Gastroesophageal sphincter (tissue), 4 donors: Measurements from ENCODE around the gene FHOD3. TPM values are rescaled to one million over a fixed set of nuclear protein-coding genes. Genes with fewer than 3 reads are reported as not detected.
"Not testable (repeated sequence)": the region's sequence is repeated elsewhere in the genome, so short reads cannot be mapped to it uniquely, and the experiment has no call there.

Experiments used
- ATAC-seq: fragments of 150-250 bp; one replicate; pipeline ENCODE4 v1.9.1; 2016; ENCODE audit warnings: mild to moderate bottlenecking, moderate library complexity
- H3K27ac ChIP-seq, 4 donors: fragments of 200-600 bp; sonication (generic) in 3 of 4; 1 replicate in 3 of 4; 2 replicates in 1 of 4; pipeline ENCODE4 v1.5.1; 2016 to 2019
- H3K27me3 ChIP-seq: fragments of 200-600 bp; sonication (generic); one replicate; pipeline ENCODE4 v1.5.1; 2019
- H3K36me3 ChIP-seq, 2 donors: fragments of 200-600 bp; sonication (generic); one replicate each; pipeline ENCODE4 v1.5.1; 2019; ENCODE audit warnings: control low read depth in 1 of 2
- H3K4me1 ChIP-seq, 3 donors: fragments of 200-600 bp; sonication (generic); 1 replicate in 2 of 3; 2 replicates in 1 of 3; pipeline ENCODE4 v1.5.1; 2016 to 2019; ENCODE audit warnings: control low read depth in 2 of 3
- H3K4me3 ChIP-seq, 2 donors: fragments of 200-600 bp; sonication (generic); one replicate each; pipeline ENCODE4 v1.5.1; 2019; ENCODE audit warnings: mild to moderate bottlenecking in 1 of 2, moderate library complexity in 1 of 2
- H3K9me3 ChIP-seq, 3 donors: fragments of 200-600 bp; sonication (generic); one replicate each; pipeline ENCODE4 v1.5.1; 2017 to 2019; ENCODE audit warnings: control low read depth in 2 of 3
- EP300 ChIP-seq: sonication (generic); formaldehyde crosslinking; IDR thresholded peaks from one replicate; pipeline ENCODE4 v1.6.1; 2017; ENCODE audit warnings: antibody characterized with exemption, mild to moderate bottlenecking
- POLR2A ChIP-seq, 2 donors: fragments of 450-650 bp; IDR thresholded peaks; one replicate each; pipeline ENCODE4 v1.6.1; 2017; ENCODE audit warnings: antibody characterized with exemption in 2 of 2, mild to moderate bottlenecking in 2 of 2, moderate library complexity in 1 of 2
- POLR2AphosphoS5 ChIP-seq: sonication (generic); formaldehyde crosslinking; IDR thresholded peaks from one replicate; pipeline ENCODE4 v1.6.1; 2017; ENCODE audit warnings: antibody characterized with exemption
- WGBS, 2 donors: methylation state at CpG; one replicate each; pipeline ENCODE4 v1.1.5; 2018; ENCODE audit warnings: low coverage in 1 of 2; 5-methylcytosine and 5-hydroxymethylcytosine counted together
- total RNA-seq, 4 donors: library from RNA; depleted of rRNA; stranded (reverse); fragments of >200 nt; gene quantifications; one replicate each; pipeline ENCODE4 v1.1.0, GENCODE V29; 2016
- TF ChIP-seq, protein P1 (sequence below), 4 experiments: fragments of 200-600 bp in 2 of 4; fragments of 450-650 bp in 2 of 4; sonication (generic) in 1 of 4; IDR thresholded peaks; one replicate each; pipeline ENCODE4 v1.5.1; 2017 to 2019; ENCODE audit warnings: antibody characterized with exemption in 4 of 4, mild to moderate bottlenecking in 2 of 4, moderate library complexity in 2 of 4

FHOD3 gene
- total RNA-seq, 4 donors from 2014 or later, result 18.4 to 36.7 (median 30.4) TPM

DNA sequence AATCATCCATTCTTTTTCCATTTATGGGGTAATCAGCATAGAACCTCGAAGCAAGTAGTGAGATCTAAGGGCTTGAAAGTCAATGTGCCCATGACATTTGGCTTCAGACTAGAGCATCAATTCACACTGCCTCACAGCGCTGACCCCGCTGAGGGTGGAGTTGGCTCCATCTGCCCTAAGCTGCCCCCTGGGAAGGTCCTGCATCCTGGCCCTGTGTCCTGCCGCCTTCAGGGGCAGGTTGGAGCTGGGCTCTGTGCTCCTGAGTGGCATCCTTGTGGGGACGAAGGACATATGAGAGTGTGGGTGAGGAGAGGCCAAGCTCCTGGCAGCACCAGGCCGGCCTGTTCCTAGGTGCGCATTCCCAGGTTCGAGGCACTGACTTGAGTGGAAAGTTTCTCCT is 249.4 kb downstream of the FHOD3 start:
- no peak for ATAC-seq
- Histone ChIP-seq H3K27ac (no peak overlapping the region), H3K27me3 (no peaks in the 10 kb centered on the region), H3K4me3 (no peak overlapping the region), H3K4me1 (peaks cover 0 to 34% (median 0%) of the 10 kb centered on the region in 3 donors), H3K9me3 (no peaks in the 10 kb centered on the region), H3K36me3 (no peaks in the 10 kb centered on the region)
- TF ChIP-seq, protein P1, sequence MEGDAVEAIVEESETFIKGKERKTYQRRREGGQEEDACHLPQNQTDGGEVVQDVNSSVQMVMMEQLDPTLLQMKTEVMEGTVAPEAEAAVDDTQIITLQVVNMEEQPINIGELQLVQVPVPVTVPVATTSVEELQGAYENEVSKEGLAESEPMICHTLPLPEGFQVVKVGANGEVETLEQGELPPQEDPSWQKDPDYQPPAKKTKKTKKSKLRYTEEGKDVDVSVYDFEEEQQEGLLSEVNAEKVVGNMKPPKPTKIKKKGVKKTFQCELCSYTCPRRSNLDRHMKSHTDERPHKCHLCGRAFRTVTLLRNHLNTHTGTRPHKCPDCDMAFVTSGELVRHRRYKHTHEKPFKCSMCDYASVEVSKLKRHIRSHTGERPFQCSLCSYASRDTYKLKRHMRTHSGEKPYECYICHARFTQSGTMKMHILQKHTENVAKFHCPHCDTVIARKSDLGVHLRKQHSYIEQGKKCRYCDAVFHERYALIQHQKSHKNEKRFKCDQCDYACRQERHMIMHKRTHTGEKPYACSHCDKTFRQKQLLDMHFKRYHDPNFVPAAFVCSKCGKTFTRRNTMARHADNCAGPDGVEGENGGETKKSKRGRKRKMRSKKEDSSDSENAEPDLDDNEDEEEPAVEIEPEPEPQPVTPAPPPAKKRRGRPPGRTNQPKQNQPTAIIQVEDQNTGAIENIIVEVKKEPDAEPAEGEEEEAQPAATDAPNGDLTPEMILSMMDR (IDR thresholded peaks at IDR 0.05), result no peak
- TF ChIP-seq POLR2AphosphoS5 (no peak), POLR2A (IDR thresholded peaks at IDR 0.05) (no peak), EP300 (no peak)
- 80% methylated on average over 2 of the region's 8 CpGs; no CpG with 5 or more reads in 1 of the 2 donors for WGBS, 2 donors

DNA sequence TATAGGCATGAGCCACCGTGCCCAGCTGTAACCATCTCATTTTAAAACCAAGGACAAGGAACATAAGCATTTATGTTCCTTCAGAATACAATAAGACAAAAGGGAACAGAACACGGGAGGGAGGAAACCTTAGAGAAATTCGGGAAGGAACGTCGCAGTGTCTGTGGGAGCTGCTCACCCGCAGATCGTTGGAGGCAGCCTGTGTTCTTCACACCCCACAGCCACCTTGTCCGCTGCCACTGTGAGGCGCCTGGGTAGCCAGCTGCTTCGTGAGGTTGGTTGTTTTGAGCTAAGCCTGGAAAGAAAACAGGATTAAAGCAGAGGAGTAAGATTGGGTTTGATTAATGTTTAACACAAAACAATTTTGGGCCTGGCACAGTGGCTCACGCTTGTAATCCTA is 250.0 kb downstream of the FHOD3 start:
- peaks cover 0 to 30% (median 0%) of the 10 kb centered on the region in 3 donors for H3K4me1 ChIP-seq
- WGBS, 2 donors, result 80 to 85% methylated on average over 1 to 11 of the region's 11 CpGs
- TF ChIP-seq EP300 (no peak), POLR2AphosphoS5 (no peak), POLR2A (IDR thresholded peaks at IDR 0.05) (no peak)
- TF ChIP-seq, protein P1 (IDR thresholded peaks at IDR 0.05), result no peak
- no peaks in the 10 kb centered on the region for H3K9me3 ChIP-seq
- H3K27ac ChIP-seq, result no peak overlapping the region
- H3K4me3 ChIP-seq, result no peak overlapping the region
- no peak for ATAC-seq
- H3K36me3 ChIP-seq, result no peaks in the 10 kb centered on the region
- H3K27me3 ChIP-seq, result no peaks in the 10 kb centered on the region

DNA sequence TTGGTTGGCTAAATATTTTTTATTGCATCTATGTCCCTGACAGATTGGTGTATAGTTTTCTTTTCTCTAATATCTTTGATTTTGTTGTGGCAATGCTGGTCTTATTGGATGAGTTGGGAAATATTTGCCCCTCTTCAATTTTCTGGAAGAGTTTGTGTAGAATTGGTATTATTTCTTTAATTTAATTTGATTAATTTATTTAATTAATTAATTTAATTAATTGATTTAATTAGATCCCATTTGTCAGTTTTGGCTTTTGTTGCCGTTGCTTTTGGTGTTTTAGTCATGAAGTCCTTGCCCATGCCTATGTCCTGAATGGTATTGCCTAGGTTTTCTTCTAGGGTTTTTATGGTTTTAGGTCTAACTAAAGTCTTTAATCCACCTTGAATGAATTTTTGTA is 253.8 kb downstream of the FHOD3 start:
- H3K36me3 ChIP-seq, H3K27me3 ChIP-seq, H3K4me3 ChIP-seq, ATAC-seq, H3K27ac ChIP-seq, H3K9me3 ChIP-seq, H3K4me1 ChIP-seq: not testable (repeated sequence)
- WGBS, 2 donors, result 90 to 100% methylated on average over 1 of the region's 1 CpG

GRCh38 chr18:36558234-36558633 is 260.7 kb downstream of the FHOD3 start:
- H3K27me3 ChIP-seq, result no peaks in the 10 kb centered on the region
- H3K9me3 ChIP-seq, result no peaks in the 10 kb centered on the region
- TF ChIP-seq POLR2A (IDR thresholded peaks at IDR 0.05), result no peak
- TF ChIP-seq, protein P1 (IDR thresholded peaks at IDR 0.05), result no peak
- H3K4me3 ChIP-seq, result no peak overlapping the region
- no peaks in the 10 kb centered on the region for H3K36me3 ChIP-seq
- no peaks in the 10 kb centered on the region for H3K4me1 ChIP-seq
- no peak for ATAC-seq
- 43 to 90% methylated on average over 1 of the region's 1 CpG for WGBS, 2 donors
- H3K27ac ChIP-seq, result no peak overlapping the region

DNA sequence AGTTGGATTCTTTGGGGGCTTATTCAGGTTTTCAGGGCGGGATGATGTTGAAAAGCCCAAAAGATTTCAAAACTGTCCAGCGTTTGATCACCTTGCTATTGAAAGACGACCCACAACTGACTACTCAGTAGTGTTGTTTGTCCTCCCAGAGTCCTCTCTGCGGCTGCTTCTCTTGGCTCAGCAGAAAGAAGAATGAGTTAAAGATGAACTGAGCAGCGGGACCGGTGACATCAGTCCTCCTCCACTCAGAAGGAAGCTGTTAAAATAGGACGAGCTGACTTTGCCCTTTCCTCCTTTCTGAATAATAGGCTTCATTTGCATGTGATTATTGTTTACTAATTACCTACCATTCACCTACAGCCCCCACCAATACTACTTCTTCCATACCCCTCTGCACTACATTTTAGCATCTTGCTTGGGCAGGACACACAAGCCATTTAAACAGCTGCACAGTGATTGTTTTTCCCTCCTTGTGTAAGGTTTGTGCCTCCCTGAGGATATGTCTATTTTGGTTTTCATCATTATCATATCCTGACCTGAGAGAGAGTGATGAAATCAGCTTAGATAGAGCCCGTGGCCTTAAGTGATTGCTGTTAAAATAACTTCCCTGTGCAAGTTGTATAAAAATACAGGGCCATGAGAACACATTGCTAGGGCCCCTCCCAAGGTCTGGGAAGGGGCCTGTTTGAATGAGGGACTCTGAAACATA is 261.8 kb downstream of the FHOD3 start:
- peaks cover 0 to 2% (median 0%) of the 10 kb centered on the region in 3 donors for H3K4me1 ChIP-seq
- no peaks in the 10 kb centered on the region for H3K27me3 ChIP-seq
- H3K9me3 ChIP-seq, result no peaks in the 10 kb centered on the region
- WGBS, 2 donors, result 75 to 76% methylated on average over 6 to 8 of the region's 8 CpGs
- no peak overlapping the region for H3K27ac ChIP-seq
- ATAC-seq, result no peak
- no peaks in the 10 kb centered on the region for H3K36me3 ChIP-seq
- H3K4me3 ChIP-seq, result no peak overlapping the region
- TF ChIP-seq, protein P1 (IDR thresholded peaks at IDR 0.05), result no peak
- no peak for TF ChIP-seq EP300
- TF ChIP-seq POLR2A (IDR thresholded peaks at IDR 0.05), result no peak
- TF ChIP-seq POLR2AphosphoS5, result no peak
